ENCODE measurements around the gene QARS1. TPM values are rescaled to one million over a fixed set of nuclear protein-coding genes. Genes with fewer than 3 reads are reported as not detected.

The QARS1 gene
- total and polyA plus RNA-seq, 2 of the 13 experiments (the other 11 are each of a cell fraction or from before 2014, with no cell fraction given): 307 to 327 TPM

DNA sequence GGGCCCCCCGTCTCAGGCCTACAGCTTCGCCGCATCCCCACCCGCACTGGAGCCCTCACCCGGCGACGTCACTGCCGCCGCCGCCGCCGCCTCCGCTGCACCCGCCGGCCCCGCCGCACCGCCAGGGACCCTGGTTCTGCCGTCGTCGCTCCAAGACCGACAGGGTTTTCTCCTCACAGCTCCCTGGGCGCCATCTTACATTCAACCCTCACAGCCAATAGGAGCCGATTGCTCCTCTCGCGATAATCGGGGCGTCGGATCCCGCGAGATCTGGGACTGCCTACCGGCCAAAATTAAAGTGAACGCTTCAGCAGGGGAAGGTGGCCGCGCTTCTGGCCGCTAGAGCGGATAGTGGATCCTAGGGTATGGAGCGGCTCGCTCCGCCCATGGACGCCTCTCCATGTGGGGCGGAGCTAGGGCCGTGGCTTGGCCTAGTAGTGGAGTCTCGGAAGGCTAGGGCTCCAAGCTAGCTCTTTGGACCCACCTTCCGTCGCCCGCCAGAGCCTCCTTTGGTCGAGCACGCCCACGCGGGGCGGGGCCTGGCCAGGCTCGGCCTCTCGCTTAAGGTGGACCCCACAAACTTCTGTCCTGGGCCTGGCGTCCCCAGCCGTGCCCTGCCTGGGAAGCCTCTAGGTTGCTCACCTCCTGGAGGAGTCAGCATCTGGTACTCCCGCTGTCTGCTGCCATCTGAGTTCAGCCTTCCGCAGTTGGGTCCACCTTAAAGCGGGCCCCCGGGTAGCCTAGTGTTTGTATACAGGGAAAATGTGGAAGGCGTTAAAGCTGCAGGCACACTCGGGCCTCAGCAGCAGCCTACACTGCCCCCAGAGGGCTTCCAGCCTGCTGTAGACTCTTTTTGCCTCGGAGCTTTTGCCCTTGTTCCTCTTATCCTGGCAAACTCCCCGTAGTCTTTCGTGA is 10.4 kb downstream of the QARS1 start, which contains the start of gene QRICH1 (continued):
- TF ChIP-seq TCF12 (IDR thresholded peaks at IDR 0.05) (no peak), TCF12 (CRISPR knock-in tag; IDR thresholded peaks at IDR 0.05) (no peak; the same call in 1 of the 2 replicates), ZNF782 (CRISPR knock-in tag; IDR thresholded peaks at IDR 0.05; ENCODE audit: borderline replicate concordance) (no peak), ZNF510 (CRISPR knock-in tag; IDR thresholded peaks at IDR 0.05; ENCODE audit: low read depth) (0 out of 2 replicates have a peak, but pooled peaks have one; percentile 61), ZNF337 (CRISPR knock-in tag; IDR thresholded peaks at IDR 0.05; ENCODE audit: borderline replicate concordance, low read depth) (peak; percentile 97), ZNF674 (CRISPR knock-in tag; IDR thresholded peaks at IDR 0.05; ENCODE audit: low read depth) (no peak), NFRKB (IDR thresholded peaks at IDR 0.05) (0 out of 2 replicates have a peak, but pooled peaks have one; percentile 35), ZNF562 (CRISPR knock-in tag; IDR thresholded peaks at IDR 0.05; ENCODE audit: borderline replicate concordance) (no peak), ZNF644 (CRISPR knock-in tag; IDR thresholded peaks at IDR 0.05; ENCODE audit: low read depth) (no peak), NR3C1 (CRISPR knock-in tag; IDR thresholded peaks at IDR 0.05) (no peak), NKX3-1 (CRISPR knock-in tag; IDR thresholded peaks at IDR 0.05) (peak; percentile 8), CCAR2 (optimal IDR thresholded peaks at IDR 0.05; ENCODE audit: low read depth, low read length) (no peak), POLR2AphosphoS2 (IDR thresholded peaks at IDR 0.05; ENCODE audit: low read depth, low read length) (no peak), ZNF207 (IDR thresholded peaks at IDR 0.05; ENCODE audit: borderline replicate concordance) (no peak), SIX4 (CRISPR knock-in tag; IDR thresholded peaks at IDR 0.05) (no peak)
- TF ChIP-seq, protein P1, sequence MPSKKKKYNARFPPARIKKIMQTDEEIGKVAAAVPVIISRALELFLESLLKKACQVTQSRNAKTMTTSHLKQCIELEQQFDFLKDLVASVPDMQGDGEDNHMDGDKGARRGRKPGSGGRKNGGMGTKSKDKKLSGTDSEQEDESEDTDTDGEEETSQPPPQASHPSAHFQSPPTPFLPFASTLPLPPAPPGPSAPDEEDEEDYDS (CRISPR knock-in tag; IDR thresholded peaks at IDR 0.05): peak; percentile 78
- TF ChIP-seq, protein P2, sequence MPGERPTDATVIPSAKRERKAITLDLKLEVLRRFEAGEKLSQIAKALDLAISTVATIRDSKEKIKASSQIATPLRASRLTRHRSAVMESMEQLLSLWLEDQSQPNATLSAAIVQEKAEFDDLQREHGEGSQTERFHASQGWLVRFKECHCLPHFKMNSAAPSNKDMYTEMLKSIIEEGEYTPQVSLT (CRISPR knock-in tag; IDR thresholded peaks at IDR 0.05; ENCODE audit: borderline replicate concordance, low read depth): no peak; the same call in 1 of the 2 replicates
- TF ChIP-seq, protein P3, sequence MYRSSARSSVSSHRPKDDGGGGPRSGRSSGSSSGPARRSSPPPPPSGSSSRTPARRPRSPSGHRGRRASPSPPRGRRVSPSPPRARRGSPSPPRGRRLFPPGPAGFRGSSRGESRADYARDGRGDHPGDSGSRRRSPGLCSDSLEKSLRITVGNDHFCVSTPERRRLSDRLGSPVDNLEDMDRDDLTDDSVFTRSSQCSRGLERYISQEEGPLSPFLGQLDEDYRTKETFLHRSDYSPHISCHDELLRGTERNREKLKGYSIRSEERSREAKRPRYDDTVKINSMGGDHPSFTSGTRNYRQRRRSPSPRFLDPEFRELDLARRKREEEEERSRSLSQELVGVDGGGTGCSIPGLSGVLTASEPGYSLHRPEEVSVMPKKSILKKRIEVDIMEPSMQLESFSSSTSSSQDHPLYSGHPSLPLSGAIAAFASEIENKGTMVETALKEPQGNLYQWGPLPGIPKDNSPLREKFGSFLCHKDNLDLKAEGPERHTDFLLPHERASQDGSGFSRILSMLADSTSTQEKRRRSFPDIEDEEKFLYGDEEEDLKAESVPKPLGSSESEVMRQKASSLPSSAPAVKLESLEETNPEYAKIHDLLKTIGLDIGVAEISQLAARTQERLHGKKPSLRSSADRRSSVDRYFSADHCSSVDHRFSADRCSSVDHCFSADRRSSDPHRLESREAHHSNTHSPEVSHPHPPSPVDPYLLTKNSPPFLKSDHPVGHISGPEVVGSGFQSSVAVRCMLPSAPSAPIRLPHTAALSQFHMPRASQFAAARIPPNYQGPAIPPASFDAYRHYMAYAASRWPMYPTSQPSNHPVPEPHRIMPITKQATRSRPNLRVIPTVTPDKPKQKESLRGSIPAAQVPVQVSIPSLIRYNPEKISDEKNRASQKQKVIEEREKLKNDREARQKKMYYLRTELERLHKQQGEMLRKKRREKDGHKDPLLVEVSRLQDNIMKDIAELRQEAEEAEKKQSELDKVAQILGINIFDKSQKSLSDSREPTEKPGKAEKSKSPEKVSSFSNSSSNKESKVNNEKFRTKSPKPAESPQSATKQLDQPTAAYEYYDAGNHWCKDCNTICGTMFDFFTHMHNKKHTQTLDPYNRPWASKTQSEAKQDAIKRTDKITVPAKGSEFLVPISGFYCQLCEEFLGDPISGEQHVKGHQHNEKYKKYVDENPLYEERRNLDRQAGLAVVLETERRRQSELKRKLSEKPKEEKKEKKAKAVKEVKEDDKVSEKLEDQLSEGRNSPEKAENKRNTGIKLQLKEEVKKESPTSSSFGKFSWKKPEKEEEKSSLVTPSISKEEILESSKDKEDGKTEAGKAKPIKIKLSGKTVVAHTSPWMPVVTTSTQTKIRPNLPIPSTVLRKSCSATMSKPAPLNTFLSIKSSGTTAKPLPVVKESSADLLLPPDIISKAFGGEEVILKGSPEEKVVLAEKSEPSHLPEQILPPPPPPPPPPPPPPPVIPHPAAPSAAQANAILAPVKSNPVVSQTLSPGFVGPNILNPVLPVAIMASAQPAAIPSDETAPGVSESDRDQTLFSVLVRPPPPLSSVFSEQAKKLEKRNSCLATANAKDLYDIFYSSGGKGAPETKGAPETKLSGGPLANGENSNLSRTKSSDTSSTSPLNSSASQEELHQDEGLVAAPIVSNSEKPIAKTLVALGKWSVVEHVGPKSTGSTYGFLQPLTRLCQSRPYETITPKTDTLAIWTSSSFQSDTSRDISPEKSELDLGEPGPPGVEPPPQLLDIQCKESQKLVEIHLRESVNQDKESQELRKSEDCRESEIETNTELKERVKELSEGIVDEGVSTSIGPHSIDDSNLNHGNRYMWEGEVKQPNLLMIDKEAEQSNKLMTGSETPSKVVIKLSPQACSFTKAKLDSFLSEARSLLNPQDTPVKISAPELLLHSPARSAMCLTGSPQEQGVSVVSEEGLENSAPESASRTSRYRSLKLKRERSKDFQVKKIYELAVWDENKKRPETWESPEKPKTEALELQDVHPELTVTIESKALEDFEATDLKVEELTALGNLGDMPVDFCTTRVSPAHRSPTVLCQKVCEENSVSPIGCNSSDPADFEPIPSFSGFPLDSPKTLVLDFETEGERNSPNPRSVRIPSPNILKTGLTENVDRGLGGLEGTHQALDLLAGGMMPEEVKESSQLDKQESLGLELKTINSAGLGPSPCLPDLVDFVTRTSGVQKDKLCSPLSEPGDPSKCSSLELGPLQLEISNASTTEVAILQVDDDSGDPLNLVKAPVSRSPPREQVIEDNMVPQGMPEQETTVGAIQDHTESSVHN (CRISPR knock-in tag; IDR thresholded peaks at IDR 0.05): no peak
- TF ChIP-seq, protein P4, sequence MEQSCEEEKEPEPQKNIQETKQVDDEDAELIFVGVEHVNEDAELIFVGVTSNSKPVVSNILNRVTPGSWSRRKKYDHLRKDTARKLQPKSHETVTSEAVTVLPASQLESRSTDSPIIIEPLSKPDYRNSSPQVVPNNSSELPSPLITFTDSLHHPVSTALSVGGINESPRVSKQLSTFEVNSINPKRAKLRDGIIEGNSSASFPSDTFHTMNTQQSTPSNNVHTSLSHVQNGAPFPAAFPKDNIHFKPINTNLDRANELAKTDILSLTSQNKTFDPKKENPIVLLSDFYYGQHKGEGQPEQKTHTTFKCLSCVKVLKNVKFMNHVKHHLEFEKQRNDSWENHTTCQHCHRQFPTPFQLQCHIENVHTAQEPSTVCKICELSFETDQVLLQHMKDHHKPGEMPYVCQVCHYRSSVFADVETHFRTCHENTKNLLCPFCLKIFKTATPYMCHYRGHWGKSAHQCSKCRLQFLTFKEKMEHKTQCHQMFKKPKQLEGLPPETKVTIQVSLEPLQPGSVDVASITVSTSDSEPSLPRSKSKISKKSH (CRISPR knock-in tag; IDR thresholded peaks at IDR 0.05; ENCODE audit: borderline replicate concordance): peak; percentile 69; the same call in 1 of the 2 replicates
